HG03575 (cell line): ENCODE data around the gene NISCH.

ENCODE experiments used
- ATAC-seq: cut with Tn5 transposase; IDR thresholded peaks from one replicate; pipeline ENCODE4 v1.9.1; 2021; ENCODE audit not compliant: unreplicated experiment, insufficient number of reproducible peaks, low FRiP score; ENCODE audit errors: extremely low read depth

Gene NISCH

DNA sequence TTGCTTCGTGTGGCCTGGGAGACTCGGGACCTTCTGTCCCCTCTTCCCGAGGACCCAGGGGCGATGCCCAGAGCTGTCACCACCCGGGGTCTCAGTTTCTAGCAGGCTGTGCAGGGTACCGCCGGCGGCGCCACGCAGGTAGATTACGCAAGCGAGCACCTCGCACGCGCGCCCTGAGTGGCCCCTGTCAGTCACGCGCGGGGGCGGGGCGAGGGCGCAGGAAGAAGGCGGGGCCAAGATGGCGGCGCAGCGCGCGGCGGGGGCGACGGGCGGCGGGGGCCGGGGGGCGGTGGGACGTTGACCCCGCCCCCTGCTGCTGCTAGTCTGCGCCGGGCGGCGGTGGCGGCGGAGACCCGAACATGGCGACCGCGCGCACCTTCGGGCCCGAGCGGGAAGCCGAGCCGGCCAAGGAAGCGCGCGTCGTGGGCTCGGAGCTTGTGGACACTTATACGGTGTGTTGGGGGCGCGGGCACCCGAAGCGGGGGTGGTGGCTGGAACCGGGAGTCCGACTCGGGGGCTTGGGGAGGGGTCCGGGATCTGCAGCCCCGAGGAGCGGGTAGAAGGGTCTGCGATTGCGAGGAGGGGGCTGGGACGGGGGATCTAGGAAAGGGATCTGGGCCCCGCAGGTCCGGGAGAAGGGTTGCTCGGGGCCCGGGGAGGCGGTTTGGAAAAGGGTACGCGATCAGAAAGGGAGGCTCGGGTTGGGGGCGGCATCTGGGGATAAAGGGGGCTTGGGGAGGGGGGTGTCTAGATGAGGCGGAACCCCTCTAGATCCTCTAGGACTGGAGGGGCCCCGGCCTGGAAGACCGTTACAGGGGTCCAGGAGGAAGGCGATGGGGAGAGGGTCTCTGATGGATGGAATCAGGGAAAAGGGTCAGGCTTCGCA is at the start of gene NISCH:
Gene NISCH (plus strand): TSS at position 322 of the 886 bp plus-strand sequence. CDS start 38 bp downstream, at position 360.
- ATAC-seq: no peak

DNA sequence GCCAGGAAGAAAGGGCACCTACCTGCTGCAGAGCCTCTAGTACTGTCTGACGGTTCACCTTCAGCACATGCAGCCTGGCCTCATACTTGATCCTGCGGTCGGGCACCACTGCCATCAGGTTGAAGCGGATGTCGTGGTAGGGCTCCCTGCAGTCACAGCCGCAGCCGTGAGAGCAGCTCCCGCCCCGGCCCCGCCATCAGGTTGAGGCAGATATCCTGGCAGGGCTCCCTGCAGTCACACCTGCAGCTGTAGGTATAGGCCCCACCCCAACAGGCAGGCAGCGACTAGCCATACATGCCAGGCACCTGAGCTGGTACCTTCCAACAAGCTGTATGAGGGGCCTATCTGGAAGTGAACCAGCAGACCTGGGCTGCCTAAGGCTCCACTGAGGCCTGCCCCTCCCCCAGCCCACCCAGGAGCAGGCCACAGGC is 49.2 kb upstream of the NISCH start:
- ATAC-seq: no peak

DNA sequence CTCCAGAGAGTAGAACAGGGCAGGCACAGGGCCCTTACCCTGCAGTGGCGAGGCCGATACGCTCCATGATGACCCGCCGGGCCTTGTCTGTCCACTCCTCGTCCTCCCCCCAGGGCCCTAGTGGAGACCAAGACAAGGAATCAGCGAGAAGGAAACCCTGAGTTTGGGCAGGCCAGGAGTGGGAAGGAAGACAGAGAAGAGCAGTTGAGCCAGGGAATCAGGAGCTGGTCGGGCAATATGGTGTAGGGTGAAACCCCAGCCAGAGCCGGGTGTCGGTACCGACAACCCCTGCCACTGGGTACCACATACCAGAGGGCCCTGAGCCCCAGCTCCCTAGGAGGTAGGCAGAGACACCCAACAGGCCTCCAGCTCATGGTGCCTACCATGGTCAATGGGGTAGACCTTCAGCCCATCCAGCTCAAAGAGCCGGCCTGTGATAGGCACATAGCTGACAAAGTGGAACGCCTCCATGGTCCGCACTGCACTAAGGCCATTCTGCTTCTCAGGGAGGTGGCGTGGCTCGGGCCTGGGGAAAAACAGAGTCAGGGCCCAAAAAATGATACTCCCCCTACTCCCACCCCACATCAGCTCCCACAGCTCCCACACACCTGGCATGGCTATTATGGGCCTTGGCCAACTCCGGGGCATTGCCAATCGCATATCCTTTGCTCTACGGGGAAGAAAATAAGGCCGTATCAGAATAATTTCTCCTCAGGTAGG is 48.5 kb upstream of the NISCH start:
- ATAC-seq: no peak

GRCh38 chr3:52407779-52408178 is 47.6 kb upstream of the NISCH start:
- no peak for ATAC-seq

- no peak for ATAC-seq
Measured at GRCh38 chr3:52408466-52408865, 46.9 kb upstream of the NISCH start.

- no peak for ATAC-seq
Measured at GRCh38 chr3:52415800-52416199, 39.6 kb upstream of the NISCH start.

DNA sequence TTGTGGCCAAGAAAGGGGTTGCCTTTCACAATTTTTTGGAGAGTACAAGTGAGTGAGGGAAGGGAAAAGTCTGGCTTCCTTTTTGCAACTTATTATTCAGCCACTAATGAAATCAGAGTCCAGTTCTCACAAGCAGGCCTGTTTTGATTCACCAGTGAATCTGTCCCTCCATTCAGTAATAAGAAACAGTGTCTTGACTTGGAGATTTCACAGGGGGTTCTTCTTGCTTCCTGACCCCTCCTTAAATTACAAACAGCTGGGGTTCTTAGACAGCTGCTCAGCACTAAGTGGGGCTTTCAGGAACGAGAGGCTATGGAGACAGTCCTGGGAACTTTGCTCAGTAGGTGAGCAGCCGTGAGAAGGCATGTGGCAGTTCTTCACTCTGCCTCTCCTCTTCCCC is 35.0 kb upstream of the NISCH start:
- ATAC-seq: no peak

DNA sequence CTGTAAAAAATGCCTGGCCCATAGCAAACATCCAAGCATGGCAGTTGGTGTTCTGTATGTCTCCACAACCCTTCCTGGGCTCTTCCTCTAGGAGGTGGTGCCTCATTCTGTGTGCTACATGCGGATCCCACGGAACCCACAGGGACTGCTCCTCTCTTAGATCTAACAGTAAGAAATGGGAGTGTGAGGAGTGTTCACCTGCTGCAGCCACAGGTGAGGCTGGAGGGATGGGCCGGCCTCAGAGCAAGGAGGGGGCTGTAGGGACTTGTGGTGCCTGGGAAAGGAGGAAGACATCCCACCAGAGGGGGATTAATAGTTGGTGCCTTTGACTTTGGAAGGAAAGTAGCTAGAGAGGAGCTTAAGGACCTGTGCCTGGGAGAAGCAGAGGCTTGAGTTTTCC is 32.7 kb upstream of the NISCH start:
- ATAC-seq: no peak

GRCh38 chr3:52423173-52423572 is 32.2 kb upstream of the NISCH start:
- no peak for ATAC-seq

DNA sequence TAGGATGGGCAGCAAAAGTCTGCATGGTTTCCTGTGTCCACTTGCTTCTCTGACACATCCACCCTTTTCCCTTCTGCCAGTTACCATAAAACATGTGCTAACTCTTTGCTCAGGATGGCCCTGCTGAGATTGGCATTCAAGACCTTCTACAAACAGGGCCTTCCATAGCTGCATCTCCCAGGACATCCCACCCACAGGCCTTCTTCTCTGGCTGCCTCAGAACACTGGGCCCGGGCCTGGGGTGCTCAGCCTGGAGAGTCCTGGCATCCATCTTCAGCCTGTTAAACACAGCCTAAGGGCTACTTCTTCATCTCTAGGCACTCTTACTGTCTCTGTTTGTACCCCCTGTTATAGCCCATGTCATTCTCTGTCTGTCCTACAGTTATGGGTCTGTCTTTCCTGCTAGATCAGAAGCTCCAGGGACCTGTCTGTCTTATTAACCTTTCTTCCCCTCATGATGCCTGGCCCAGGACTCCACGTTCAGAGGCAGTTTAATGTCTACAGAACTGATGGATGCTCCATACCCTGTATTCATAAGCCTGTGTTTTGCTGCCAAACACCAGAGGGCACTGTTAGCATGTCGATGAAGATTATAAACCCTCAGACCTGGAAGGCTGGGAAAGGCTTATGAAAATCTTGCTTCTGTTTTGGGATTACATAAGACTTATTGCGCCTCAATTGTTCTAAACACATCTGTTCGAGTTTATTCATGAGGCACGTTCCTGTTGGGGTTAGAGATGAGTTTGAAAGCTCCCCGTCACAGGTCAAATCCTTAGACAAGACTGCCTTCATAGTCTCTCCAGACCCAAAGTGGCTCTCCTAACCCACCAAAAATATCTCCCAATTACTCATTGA is 27.0 kb upstream of the NISCH start:
- ATAC-seq: no peak

DNA sequence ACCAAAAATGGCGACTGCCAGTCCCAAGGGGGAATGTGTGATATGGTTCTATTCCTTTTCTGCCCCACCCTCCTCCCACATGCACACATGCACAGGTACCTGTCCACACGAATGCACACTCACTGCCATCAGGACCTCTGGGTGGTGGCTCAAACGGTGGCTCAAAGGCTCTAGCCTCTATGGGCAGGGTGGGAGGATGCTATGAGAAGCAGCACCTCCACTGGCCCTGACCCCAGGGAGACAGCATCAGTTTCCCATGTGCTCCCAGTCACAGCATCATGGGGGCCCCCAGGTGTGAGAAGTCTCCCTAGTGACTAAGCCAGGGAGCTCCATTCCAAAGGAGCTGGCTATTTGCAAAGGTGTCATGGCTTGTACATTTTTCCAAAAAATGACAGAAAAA is 26.4 kb upstream of the NISCH start:
- no peak for ATAC-seq

GRCh38 chr3:52429779-52430415 is 25.5 kb upstream of the NISCH start:
- no peak for ATAC-seq

GRCh38 chr3:52430416-52430810 is 25.0 kb upstream of the NISCH start:
- ATAC-seq: no peak

DNA sequence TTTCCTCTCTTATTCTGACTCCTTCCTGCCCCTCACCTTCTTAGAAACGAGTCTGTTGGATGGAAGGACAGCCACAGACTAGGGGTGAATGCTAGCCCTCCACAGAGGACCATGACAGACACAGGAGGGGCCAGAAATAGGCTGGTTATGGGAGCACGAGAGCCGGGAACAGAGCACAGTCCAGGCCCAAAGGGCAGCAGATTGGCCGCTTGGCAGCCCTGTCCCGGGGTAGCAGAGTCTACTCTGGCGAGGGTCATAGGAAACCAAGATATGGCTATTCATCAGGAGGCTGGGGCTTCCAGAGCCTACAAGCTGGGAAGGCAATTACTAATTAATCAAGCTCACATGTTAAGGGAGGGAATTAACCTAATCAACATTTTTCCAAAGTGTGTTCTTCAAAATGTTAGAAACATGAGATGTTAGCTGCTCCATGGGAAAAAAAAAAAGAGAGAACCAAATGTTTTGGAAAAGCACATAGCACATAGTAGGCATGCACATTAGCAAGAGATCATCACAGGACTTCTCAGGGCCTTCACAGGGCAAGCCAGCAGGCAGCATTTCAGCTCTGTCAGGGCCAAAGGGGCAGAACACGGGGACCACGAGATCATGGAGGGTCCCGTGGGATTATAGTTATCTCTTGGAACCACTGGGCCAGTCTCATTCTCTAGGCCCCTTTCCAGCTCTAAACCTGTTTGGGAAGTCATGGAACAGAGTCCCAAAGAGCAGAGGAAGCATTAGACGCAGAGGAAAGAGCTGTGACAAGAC is 23.8 kb upstream of the NISCH start:
- no peak for ATAC-seq

DNA sequence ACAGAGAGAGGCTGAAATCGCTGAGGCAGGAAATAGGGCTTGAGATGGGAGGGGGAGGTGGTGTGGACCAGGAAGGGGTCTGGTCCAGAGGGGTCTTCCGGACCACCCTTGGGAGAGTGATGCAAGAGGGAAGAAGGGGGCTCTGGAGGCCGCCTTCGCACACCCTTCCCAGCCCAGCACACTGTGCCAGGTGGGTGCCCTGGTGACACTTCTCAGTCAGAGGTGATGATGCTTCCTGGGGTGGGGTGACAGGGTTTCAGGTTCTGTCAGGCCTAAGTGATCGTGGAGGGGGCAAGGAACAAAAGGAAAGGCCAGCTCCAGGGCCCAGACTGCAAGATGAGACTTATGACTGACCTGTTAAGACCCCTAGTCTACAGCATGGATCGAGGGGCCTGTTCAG is 23.2 kb upstream of the NISCH start:
- no peak for ATAC-seq

GRCh38 chr3:52432691-52433141 is 22.7 kb upstream of the NISCH start:
- no peak for ATAC-seq

DNA sequence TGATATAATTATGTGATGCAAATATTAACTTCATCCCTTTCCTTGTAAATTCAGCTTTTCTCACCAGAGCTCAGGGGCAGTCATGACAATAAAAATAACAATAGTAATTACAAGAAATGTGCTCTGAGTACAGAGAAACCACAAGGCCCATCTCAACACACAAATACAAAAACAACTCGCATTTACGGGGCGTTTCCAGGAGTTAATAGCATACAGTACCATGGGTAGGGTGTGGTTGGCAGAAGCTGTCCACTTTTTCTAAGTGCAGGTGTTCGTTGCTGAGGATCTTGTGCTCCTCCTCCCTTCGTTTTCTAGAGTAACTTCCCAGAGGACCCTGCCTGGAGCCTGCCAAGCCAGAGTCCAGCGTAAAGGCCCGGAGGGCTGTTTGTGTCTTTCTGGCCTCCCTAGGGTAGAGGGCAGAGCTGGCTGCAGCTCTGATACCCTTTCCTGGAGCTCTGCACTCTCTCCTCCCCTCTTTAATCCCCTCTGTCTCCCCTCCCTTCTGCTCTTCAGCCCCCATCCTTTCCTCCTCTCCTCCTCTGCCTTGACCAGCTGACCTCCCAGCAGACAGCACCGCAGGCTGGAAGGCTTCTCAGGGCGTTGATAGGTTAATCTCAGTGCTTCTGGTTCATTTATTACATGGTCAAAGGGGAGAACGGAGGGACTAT is 21.9 kb upstream of the NISCH start:
- ATAC-seq: no peak

- no peak for ATAC-seq
Measured at GRCh38 chr3:52433996-52434479, 21.4 kb upstream of the NISCH start.
